ENCODE results near the gene DNAH7. TPM values are rescaled to one million over a fixed set of nuclear protein-coding genes. Genes with fewer than 3 reads are reported as not detected.

DNAH7 gene
- total RNA-seq, 4 donors from 2014 or later, result 0.05 to 0.07 (median 0.05) TPM; not detected in 1

- H3K4me3 ChIP-seq, result no peak overlapping the region
- no peaks in the 10 kb centered on the region for H3K36me3 ChIP-seq
- H3K27ac ChIP-seq, result no peak overlapping the region
- H3K9me3 ChIP-seq, result no peaks in the 10 kb centered on the region
- in situ Hi-C loops (cut with MboI; ENCODE audit: low sequenced_read_pairs in 4 of 4), result no loop called here
- no peak for TF ChIP-seq POLR2A (IDR thresholded peaks at IDR 0.05)
- TF ChIP-seq, protein P1, sequence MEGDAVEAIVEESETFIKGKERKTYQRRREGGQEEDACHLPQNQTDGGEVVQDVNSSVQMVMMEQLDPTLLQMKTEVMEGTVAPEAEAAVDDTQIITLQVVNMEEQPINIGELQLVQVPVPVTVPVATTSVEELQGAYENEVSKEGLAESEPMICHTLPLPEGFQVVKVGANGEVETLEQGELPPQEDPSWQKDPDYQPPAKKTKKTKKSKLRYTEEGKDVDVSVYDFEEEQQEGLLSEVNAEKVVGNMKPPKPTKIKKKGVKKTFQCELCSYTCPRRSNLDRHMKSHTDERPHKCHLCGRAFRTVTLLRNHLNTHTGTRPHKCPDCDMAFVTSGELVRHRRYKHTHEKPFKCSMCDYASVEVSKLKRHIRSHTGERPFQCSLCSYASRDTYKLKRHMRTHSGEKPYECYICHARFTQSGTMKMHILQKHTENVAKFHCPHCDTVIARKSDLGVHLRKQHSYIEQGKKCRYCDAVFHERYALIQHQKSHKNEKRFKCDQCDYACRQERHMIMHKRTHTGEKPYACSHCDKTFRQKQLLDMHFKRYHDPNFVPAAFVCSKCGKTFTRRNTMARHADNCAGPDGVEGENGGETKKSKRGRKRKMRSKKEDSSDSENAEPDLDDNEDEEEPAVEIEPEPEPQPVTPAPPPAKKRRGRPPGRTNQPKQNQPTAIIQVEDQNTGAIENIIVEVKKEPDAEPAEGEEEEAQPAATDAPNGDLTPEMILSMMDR (IDR thresholded peaks at IDR 0.05 in 4 of 5, conservative IDR thresholded peaks at IDR 0.05 in 1 of 5), result no peak
- ATAC-seq (no peak), DNase-seq (no peak)
- H3K27me3 ChIP-seq, result no peaks in the 10 kb centered on the region
- intact Hi-C loops (cut with DNase I; ENCODE audit: low total_unique reads), result no loop called here
- H3K4me1 ChIP-seq, result no peaks in the 10 kb centered on the region
Measured at GRCh38 chr2:195907474-195907873, 161.2 kb downstream of the DNAH7 start.

- in situ Hi-C loops (cut with MboI; ENCODE audit: low sequenced_read_pairs in 4 of 4) (no loop called here), intact Hi-C loops (cut with DNase I; ENCODE audit: low total_unique reads) (no loop called here)
- H3K9me3 ChIP-seq, result no peaks in the 10 kb centered on the region
- H3K4me1 ChIP-seq, result no peaks in the 10 kb centered on the region
- DNase-seq (no peak), ATAC-seq (no peak)
- no peak overlapping the region for H3K4me3 ChIP-seq
- no peaks in the 10 kb centered on the region for H3K27me3 ChIP-seq
- H3K36me3 ChIP-seq, result no peaks in the 10 kb centered on the region
- TF ChIP-seq POLR2A (IDR thresholded peaks at IDR 0.05), result no peak
- TF ChIP-seq, protein P1 (IDR thresholded peaks at IDR 0.05 in 4 of 5, conservative IDR thresholded peaks at IDR 0.05 in 1 of 5), result no peak
- H3K27ac ChIP-seq, result no peak overlapping the region
Measured at GRCh38 chr2:195903956-195904355, 164.7 kb downstream of the DNAH7 start.

DNA sequence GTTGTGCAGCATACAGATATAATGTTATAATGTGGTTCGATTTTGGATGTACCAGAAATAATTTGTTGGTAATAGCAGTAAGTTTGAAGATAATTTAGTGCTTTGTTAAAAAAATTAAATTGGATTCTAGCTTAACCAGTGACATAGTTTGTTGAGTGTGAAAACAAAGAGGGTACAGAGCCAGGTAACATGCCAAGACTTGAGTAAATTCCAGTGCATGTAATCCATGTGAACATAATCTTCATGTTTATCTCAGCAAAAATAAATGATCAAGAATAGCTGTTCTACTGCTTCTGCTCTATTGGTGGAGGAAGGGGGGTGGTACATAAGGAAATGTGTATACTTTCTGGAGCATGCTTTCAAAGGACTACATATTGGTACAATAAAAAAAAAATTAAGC lies 165.8 kb downstream of the DNAH7 start:
- DNase-seq (no peak), ATAC-seq (no peak)
- TF ChIP-seq POLR2A (IDR thresholded peaks at IDR 0.05), result no peak
- TF ChIP-seq, protein P1 (IDR thresholded peaks at IDR 0.05 in 4 of 5, conservative IDR thresholded peaks at IDR 0.05 in 1 of 5), result no peak
- Histone ChIP-seq H3K9me3 (no peaks in the 10 kb centered on the region), H3K27me3 (no peaks in the 10 kb centered on the region), H3K4me3 (no peak overlapping the region), H3K27ac (no peak overlapping the region), H3K36me3 (no peaks in the 10 kb centered on the region), H3K4me1 (no peaks in the 10 kb centered on the region)
- in situ Hi-C loops (cut with MboI; ENCODE audit: low sequenced_read_pairs in 4 of 4), result no loop called here
- intact Hi-C loops (cut with DNase I; ENCODE audit: low total_unique reads), result no loop called here

- no peaks in the 10 kb centered on the region for H3K27me3 ChIP-seq
- no peak for TF ChIP-seq POLR2A (IDR thresholded peaks at IDR 0.05)
- TF ChIP-seq, protein P1 (IDR thresholded peaks at IDR 0.05 in 4 of 5, conservative IDR thresholded peaks at IDR 0.05 in 1 of 5), result no peak
- in situ Hi-C loops (cut with MboI; ENCODE audit: low sequenced_read_pairs in 4 of 4), result no loop called here
- no peaks in the 10 kb centered on the region for H3K9me3 ChIP-seq
- H3K27ac ChIP-seq, result no peak overlapping the region
- ATAC-seq, result no peak
- no peak for DNase-seq
- H3K4me1 ChIP-seq, result no peaks in the 10 kb centered on the region
- intact Hi-C loops (cut with DNase I; ENCODE audit: low total_unique reads), result no loop called here
- H3K36me3 ChIP-seq, result no peaks in the 10 kb centered on the region
- no peak overlapping the region for H3K4me3 ChIP-seq
Measured at GRCh38 chr2:195899226-195899625, 169.4 kb downstream of the DNAH7 start.

- intact Hi-C loops (cut with DNase I; ENCODE audit: low total_unique reads), result no loop called here
- no peak overlapping the region for H3K4me3 ChIP-seq
- H3K36me3 ChIP-seq, result no peaks in the 10 kb centered on the region
- DNase-seq, result no peak
- ATAC-seq, result no peak
- no peaks in the 10 kb centered on the region for H3K27me3 ChIP-seq
- H3K27ac ChIP-seq, result no peak overlapping the region
- in situ Hi-C loops (cut with MboI; ENCODE audit: low sequenced_read_pairs in 4 of 4), result no loop called here
- H3K9me3 ChIP-seq, result no peaks in the 10 kb centered on the region
- H3K4me1 ChIP-seq, result no peaks in the 10 kb centered on the region
- TF ChIP-seq POLR2A (IDR thresholded peaks at IDR 0.05), result no peak
- TF ChIP-seq, protein P1 (IDR thresholded peaks at IDR 0.05 in 4 of 5, conservative IDR thresholded peaks at IDR 0.05 in 1 of 5), result no peak
Measured at GRCh38 chr2:195898505-195899191, 170.0 kb downstream of the DNAH7 start.

Data from gastrocnemius medialis (tissue), 4 donors.